HEK293T (cell line): ENCODE data around the gene ERCC6.

Source experiments
- CTCF ChIA-PET: fragments of 350-600 bp; formaldehyde crosslinking; extraction: SDS; loops from one replicate; lab custom pipeline; 2021; ENCODE audit warnings: antibody characterized with exemption, inconsistent platforms; lab: Yijun Ruan, JAX
- POLR2A ChIA-PET: fragments of 350-600 bp; formaldehyde crosslinking; extraction: SDS; loops from one replicate; lab custom pipeline; 2020; ENCODE audit warnings: antibody characterized with exemption, inconsistent platforms; lab: Yijun Ruan, JAX
- DNase-seq: peaks from one replicate; pipeline ENCODE4 v3.0.0; 2012; ENCODE audit warnings: mixed read lengths; ENCODE audit errors: extremely low spot score
- ARNT ChIP-seq: fragments of 450-650 bp; IDR thresholded peaks from 2 replicates; pipeline ENCODE4 v1.6.1; 2017; ENCODE audit warnings: mild to moderate bottlenecking
- BHLHE40 ChIP-seq: fragments of 450-650 bp; IDR thresholded peaks from 2 replicates; pipeline ENCODE4 v1.6.1; 2016; ENCODE audit warnings: mild to moderate bottlenecking, moderate library complexity, borderline replicate concordance
- CTBP1 ChIP-seq: fragments of 450-650 bp; IDR thresholded peaks from 2 replicates; pipeline ENCODE4 v1.6.1; 2016; ENCODE audit warnings: borderline replicate concordance
- ELF4 ChIP-seq: fragments of 450-650 bp; IDR thresholded peaks from 2 replicates; pipeline ENCODE4 v1.6.1; 2017; ENCODE audit warnings: antibody characterized with exemption
- FOXA1 ChIP-seq: fragments of 450-650 bp; IDR thresholded peaks from 2 replicates; pipeline ENCODE4 v1.6.1; 2016; ENCODE audit warnings: mild to moderate bottlenecking
- FOXK2 ChIP-seq: fragments of 450-650 bp; IDR thresholded peaks from 2 replicates; pipeline ENCODE4 v1.6.1; 2016; ENCODE audit warnings: mild to moderate bottlenecking
- FOXM1 ChIP-seq: fragments of 450-650 bp; IDR thresholded peaks from 2 replicates; pipeline ENCODE4 v1.6.1; 2017; ENCODE audit warnings: mild to moderate bottlenecking, borderline replicate concordance
- HDGF ChIP-seq: fragments of 450-650 bp; IDR thresholded peaks from 2 replicates; pipeline ENCODE4 v1.6.1; 2017; ENCODE audit warnings: antibody characterized with exemption, borderline replicate concordance
- L3MBTL2 ChIP-seq: fragments of 450-650 bp; conservative IDR thresholded peaks from 2 replicates; pipeline ENCODE4 v1.6.1; 2016; ENCODE audit warnings: mild to moderate bottlenecking
- LEF1 ChIP-seq: fragments of 450-650 bp; IDR thresholded peaks from 2 replicates; pipeline ENCODE4 v1.6.1; 2017; ENCODE audit warnings: mild to moderate bottlenecking, borderline replicate concordance
- NFRKB ChIP-seq: fragments of 450-650 bp; IDR thresholded peaks from 2 replicates; pipeline ENCODE4 v1.6.1; 2016; ENCODE audit warnings: mild to moderate bottlenecking, moderate library complexity
- PKNOX1 ChIP-seq: fragments of 450-650 bp; IDR thresholded peaks from 2 replicates; pipeline ENCODE4 v1.6.1; 2016
- SP1 ChIP-seq: fragments of 450-650 bp; IDR thresholded peaks from 2 replicates; pipeline ENCODE4 v1.6.1; 2017
- SUZ12 ChIP-seq: fragments of 450-650 bp; IDR thresholded peaks from 2 replicates; pipeline ENCODE4 v1.6.1; 2016; ENCODE audit warnings: mild to moderate bottlenecking
- TARDBP ChIP-seq: fragments of 450-650 bp; IDR thresholded peaks from 2 replicates; pipeline ENCODE4 v1.6.1; 2016
- ZNF384 ChIP-seq: fragments of 450-650 bp; IDR thresholded peaks from 2 replicates; pipeline ENCODE4 v1.6.1; 2016

Gene ERCC6

GRCh38 chr10:49508249-49508648, 30.7 kb downstream of the ERCC6 start:
- ChIA-PET POLR2A (no interaction called here), CTCF (interaction anchor here (0.7 kb wide), 1 partner anchor 100 kb away, joined by 3 read pairs; no protein-coding TSS in a partner anchor)

GRCh38 chr10:49505589-49505988, 33.3 kb downstream of the ERCC6 start:
- DNase-seq = no peak
- ChIA-PET CTCF (no interaction called here), POLR2A (no interaction called here)
- TF ChIP-seq ELF4 (no peak), ARNT (no peak), SP1 (no peak), ZNF384 (no peak), TARDBP (no peak), L3MBTL2 (no peak), FOXK2 (no peak), LEF1 (no peak), NFRKB (no peak), SUZ12 (no peak), CTBP1 (no peak), HDGF (no peak), FOXM1 (no peak), PKNOX1 (no peak), BHLHE40 (no peak), FOXA1 (no peak)

More at GRCh38 chr10:49508249-49508648, 30.7 kb downstream of the ERCC6 start:
- DNase-seq = no peak
- TF ChIP-seq SP1 (no peak), ARNT (no peak), L3MBTL2 (no peak), FOXM1 (no peak), FOXA1 (no peak), FOXK2 (no peak), ELF4 (no peak), ZNF384 (no peak), LEF1 (no peak), SUZ12 (no peak), TARDBP (no peak)

GRCh38 chr10:49505076-49505475, 33.8 kb downstream of the ERCC6 start:
- POLR2A ChIA-PET = no interaction called here
- no peak for DNase-seq
- CTCF ChIA-PET = no interaction called here

GRCh38 chr10:49504528-49504927, 34.4 kb downstream of the ERCC6 start:
- ChIA-PET POLR2A (no interaction called here), CTCF (no interaction called here)
- TF ChIP-seq NFRKB (no peak), CTBP1 (no peak), FOXM1 (no peak), FOXA1 (no peak), SUZ12 (no peak), ZNF384 (no peak), PKNOX1 (no peak), LEF1 (no peak), BHLHE40 (no peak), SP1 (no peak), ARNT (no peak)
- no peak for DNase-seq

More at GRCh38 chr10:49505076-49505475, 33.8 kb downstream of the ERCC6 start:
- TF ChIP-seq PKNOX1 (no peak), FOXA1 (no peak), TARDBP (no peak), FOXM1 (no peak), ZNF384 (no peak), NFRKB (no peak), ARNT (no peak), BHLHE40 (no peak), LEF1 (no peak), L3MBTL2 (no peak), CTBP1 (no peak), FOXK2 (no peak)

- no peak for TF ChIP-seq TARDBP
- TF ChIP-seq CTBP1 = no peak
- no peak for TF ChIP-seq SP1
- no peak for TF ChIP-seq LEF1
- no peak for TF ChIP-seq ELF4
- no peak for TF ChIP-seq FOXM1
- TF ChIP-seq FOXA1 = no peak
- no peak for TF ChIP-seq BHLHE40
- no peak for TF ChIP-seq HDGF
- TF ChIP-seq L3MBTL2 = no peak
- no peak for TF ChIP-seq ZNF384
- TF ChIP-seq SUZ12 = no peak
- TF ChIP-seq NFRKB = no peak
- no peak for TF ChIP-seq PKNOX1
- TF ChIP-seq ARNT = no peak
- DNase-seq = no peak
- POLR2A ChIA-PET = no interaction called here
- CTCF ChIA-PET = interaction anchor here (1.4 kb wide), 1 partner anchor 95 kb away, joined by 3 read pairs; no protein-coding TSS in a partner anchor
Measured at GRCh38 chr10:49502358-49502757, 36.6 kb downstream of the ERCC6 start.
